ENCODE results near the gene C1S. TPM values are rescaled to one million over a fixed set of nuclear protein-coding genes. Genes with fewer than 3 reads are reported as not detected.
A peak's percentile ranks its signal among the peaks of the same experiment; 100 is the strongest.

The C1S gene
- total RNA-seq, 2 donors from 2014 or later: 35.8 to 97.2 TPM

DNA sequence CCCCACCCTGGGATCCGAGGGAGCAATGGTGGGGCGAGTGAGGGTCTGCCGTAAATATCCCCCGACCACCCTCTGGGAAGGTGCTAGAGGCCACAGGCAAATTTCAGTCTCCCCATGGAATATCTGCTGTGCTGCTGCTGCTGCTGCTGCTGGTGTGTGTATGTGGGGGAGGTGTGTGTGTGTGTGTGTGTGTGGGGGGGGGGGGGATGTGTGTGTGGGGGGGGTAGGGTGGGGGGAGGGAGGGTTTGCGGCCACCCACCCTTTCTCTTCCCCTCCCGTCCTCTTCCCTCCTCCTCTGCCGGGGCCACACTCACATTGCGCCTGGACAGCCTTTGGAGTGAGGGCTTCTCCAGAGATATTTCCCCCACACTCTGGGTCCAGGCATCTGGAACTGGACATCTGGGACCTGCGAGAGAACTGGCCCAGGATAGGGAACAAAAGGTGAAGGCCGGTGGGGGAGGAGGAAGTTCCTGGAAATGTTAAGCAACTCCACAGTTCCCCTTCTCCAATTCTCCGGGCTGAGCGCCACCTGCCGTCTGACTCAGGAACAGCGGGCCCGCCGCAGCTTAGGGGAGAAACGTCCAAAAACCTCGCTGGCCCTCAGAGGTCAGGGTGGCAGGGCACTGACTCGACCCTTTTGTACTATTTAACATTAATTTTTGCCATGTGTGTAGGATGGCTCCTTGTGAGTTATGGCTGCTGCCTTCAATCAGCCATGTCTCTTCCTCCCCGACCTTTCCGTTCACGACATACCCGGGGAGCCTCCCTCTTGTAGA is 48.5 kb downstream of the C1S start, which contains the start of gene C1RL:
TSS of gene C1RL (minus strand) at position 419 of the 776 bp plus-strand sequence. CDS start at position 385, 34 bp downstream.
- intact Hi-C loops (cut with DNase I): no loop called here
- Histone ChIP-seq H3K27me3 (no peaks in the 10 kb centered on the region), H3K9ac (ENCODE audit: low read depth in 2 of 2, low read length in 2 of 2) (peak within 1 kb of the TSS; percentile 82 to 93), H3K27ac (peak within 1 kb of the TSS; percentile 96), H3K9me3 (no peaks in the 10 kb centered on the region), H3K4me1 (peaks cover 6% of the 10 kb centered on the region), H3K36me3 (peaks cover 3% of the 10 kb centered on the region), H3K4me3 (peak within 1 kb of the TSS; percentile 61)
- peak; percentile 98 for TF ChIP-seq CTCF (IDR thresholded peaks at IDR 0.05)
- DNase-seq: peak; percentile 96

DNA sequence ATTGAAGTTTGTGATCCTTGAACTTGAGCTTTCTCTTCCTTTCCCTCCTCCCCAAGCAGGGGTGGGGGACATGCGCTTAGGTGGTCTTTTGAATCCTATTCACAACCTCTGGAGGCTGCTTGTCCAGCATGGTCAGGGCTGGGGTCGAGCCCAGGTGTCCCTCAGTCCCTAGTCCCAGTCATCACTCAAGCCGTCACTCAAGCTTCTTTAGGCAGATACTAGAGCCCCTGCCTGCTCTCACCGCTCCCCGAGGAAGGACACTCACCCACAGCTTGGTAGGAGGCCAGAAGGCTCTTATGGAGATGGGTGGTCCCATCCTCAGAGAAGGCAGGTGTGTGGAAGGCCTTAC is 49.0 kb downstream of the C1S start:
- DNase-seq: no peak
- intact Hi-C loops (cut with DNase I): no loop called here
- Histone ChIP-seq H3K4me1 (peaks cover 6% of the 10 kb centered on the region), H3K27me3 (no peaks in the 10 kb centered on the region), H3K9ac (ENCODE audit: low read depth in 2 of 2, low read length in 2 of 2) (peak overlapping the region; percentile 19 to 93), H3K4me3 (peak overlapping the region; percentile 61), H3K27ac (peak overlapping the region; percentile 96), H3K9me3 (no peaks in the 10 kb centered on the region), H3K36me3 (peaks cover 3% of the 10 kb centered on the region)
- no peak for TF ChIP-seq CTCF (IDR thresholded peaks at IDR 0.05)

DNA sequence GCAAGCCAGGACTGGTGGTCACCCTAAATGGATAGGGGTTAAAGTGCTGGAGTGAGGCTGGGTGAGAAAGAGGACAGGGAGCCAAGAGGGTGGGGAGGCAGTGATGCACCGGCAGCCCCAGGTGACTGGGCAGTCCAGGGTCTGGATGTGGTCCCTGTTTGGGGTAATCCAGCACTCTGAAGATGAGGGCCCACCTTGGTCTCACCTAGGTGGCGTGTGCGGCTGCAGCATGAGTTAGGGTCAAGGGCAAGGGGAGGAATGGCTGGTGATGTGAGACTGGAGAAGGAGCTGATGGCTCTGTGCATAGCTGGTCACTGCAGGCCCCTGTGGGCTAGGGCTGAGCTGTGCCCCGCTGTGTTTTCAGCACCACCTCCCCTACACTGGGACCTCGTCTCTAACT is 50.1 kb downstream of the C1S start:
- H3K27ac ChIP-seq: no peak overlapping the region
- DNase-seq: no peak
- no peak overlapping the region for H3K4me3 ChIP-seq
- H3K9me3 ChIP-seq: no peaks in the 10 kb centered on the region
- no peaks in the 10 kb centered on the region for H3K36me3 ChIP-seq
- no peak for TF ChIP-seq CTCF (IDR thresholded peaks at IDR 0.05)
- intact Hi-C loops (cut with DNase I): no loop called here
- H3K27me3 ChIP-seq: no peaks in the 10 kb centered on the region
- H3K4me1 ChIP-seq: peaks cover 6% of the 10 kb centered on the region
- no peak overlapping the region for H3K9ac ChIP-seq (ENCODE audit: low read depth in 2 of 2, low read length in 2 of 2)

DNA sequence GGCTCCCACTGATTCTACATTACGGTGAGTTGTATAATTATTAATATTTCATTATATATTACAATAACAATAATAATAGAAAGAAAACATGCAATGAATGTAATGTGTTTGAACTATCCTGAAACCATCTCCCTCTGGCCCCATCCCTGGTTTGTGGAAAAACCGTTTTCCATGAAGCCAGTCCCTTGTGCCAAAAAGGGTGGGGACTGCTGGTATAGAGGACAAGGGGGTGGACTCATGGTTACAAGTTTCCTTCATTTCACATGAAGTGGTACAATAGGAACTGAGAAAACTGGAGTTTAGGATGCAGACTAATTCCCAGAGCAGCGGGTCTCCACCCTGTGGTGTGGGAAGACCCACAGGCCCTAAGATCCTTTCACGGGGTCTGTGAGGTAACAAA is 51.5 kb downstream of the C1S start:
- intact Hi-C loops (cut with DNase I): no loop called here
- TF ChIP-seq CTCF (IDR thresholded peaks at IDR 0.05): no peak
- Histone ChIP-seq H3K4me1 (peaks cover 6% of the 10 kb centered on the region), H3K36me3 (no peaks in the 10 kb centered on the region), H3K9ac (ENCODE audit: low read depth in 2 of 2, low read length in 2 of 2) (no peak overlapping the region), H3K4me3 (no peak overlapping the region), H3K27me3 (no peaks in the 10 kb centered on the region), H3K9me3 (no peaks in the 10 kb centered on the region), H3K27ac (no peak overlapping the region)
- no peak for DNase-seq

- Histone ChIP-seq H3K36me3 (no peaks in the 10 kb centered on the region), H3K27me3 (no peaks in the 10 kb centered on the region), H3K4me1 (peaks cover 6% of the 10 kb centered on the region), H3K9ac (ENCODE audit: low read depth in 2 of 2, low read length in 2 of 2) (no peak overlapping the region), H3K4me3 (no peak overlapping the region), H3K9me3 (no peaks in the 10 kb centered on the region), H3K27ac (no peak overlapping the region)
- DNase-seq: no peak
- TF ChIP-seq CTCF (IDR thresholded peaks at IDR 0.05): peak; percentile 93
- intact Hi-C loops (cut with DNase I): no loop called here
Observed at GRCh38 chr12:7113389-7113871, 52.9 kb downstream of the C1S start.

Data from colonic mucosa (tissue), 4 donors.